Heart left ventricle (tissue), 13 donors: ENCODE results near the gene DLG1.

Experiments used
- POLR2A ChIP-seq, 2 donors: fragments of 450-650 bp; IDR thresholded peaks; one replicate each; pipeline ENCODE4 v1.6.1; 2017; ENCODE audit warnings: antibody characterized with exemption in 2 of 2, mild to moderate bottlenecking in 2 of 2, moderate library complexity in 2 of 2
- TF ChIP-seq, protein P1 (sequence below), 12 donors: fragments of 200-600 bp; sonication (generic) in 4 of 12; IDR thresholded peaks; one replicate each; pipeline versions ENCODE4 v1.5.0 to v1.8.0; 2018 to 2022; ENCODE audit warnings: antibody characterized with exemption in 12 of 12, mild to moderate bottlenecking in 5 of 12
- donor health status: ischemic (EF 13 %, LVEDD 7.1; RV severe dilation, severe dysfunction).
- donor health status: DM: no; HTN: yes; CAD: no.
- donor health status: DM: no; HTN: no; CAD: no.
- donor health status: ischemic (EF 25% LVEDD 6.9; RV normal size, moderate dysfunction).
- donor health status: ischemic (EF 25% LVEDD 5.7; RV mildly dilated, moderate dysfunction).
- donor health status: ischemic (EF 35%, LVEDD 5.7; RV mildly dilated, moderate dysfunction).
- donor health status: nonischemic (EF 11% LVEDD 7.7; RV severe dilation, severe dysfunction).
- donor health status: DM: yes; HTN: yes; CAD: no.
- donor health status: PGD.
- donor health status: ischemic (EF 29% LVEDD 5.4; RV normal size, mild dysfunction).
- donor health status: nonischemic (EF 23%, LVEDD 6.1; RV moderate dilation, normal function).

DNA sequence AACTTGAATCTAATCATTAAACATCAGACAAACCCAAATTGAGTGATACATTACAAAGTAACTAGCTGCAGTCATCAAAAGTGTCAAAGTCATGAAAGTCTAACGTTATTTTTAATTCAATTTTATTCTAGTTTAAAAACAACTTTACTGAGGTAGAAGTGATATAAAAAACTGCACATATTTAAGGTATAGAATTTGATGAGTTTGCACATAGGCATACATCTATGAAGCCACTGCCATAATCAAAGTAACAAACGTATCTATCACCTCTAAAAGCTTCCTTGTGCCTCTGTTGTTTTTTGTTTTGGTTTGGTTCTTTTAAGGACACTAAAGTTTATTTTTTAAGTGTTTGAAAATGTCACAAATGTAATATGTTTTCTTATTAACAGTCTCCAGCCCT, 130.9 kb downstream of the DLG1 start:
- TF ChIP-seq, protein P1, sequence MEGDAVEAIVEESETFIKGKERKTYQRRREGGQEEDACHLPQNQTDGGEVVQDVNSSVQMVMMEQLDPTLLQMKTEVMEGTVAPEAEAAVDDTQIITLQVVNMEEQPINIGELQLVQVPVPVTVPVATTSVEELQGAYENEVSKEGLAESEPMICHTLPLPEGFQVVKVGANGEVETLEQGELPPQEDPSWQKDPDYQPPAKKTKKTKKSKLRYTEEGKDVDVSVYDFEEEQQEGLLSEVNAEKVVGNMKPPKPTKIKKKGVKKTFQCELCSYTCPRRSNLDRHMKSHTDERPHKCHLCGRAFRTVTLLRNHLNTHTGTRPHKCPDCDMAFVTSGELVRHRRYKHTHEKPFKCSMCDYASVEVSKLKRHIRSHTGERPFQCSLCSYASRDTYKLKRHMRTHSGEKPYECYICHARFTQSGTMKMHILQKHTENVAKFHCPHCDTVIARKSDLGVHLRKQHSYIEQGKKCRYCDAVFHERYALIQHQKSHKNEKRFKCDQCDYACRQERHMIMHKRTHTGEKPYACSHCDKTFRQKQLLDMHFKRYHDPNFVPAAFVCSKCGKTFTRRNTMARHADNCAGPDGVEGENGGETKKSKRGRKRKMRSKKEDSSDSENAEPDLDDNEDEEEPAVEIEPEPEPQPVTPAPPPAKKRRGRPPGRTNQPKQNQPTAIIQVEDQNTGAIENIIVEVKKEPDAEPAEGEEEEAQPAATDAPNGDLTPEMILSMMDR (IDR thresholded peaks at IDR 0.05), result no peak
- TF ChIP-seq POLR2A (IDR thresholded peaks at IDR 0.05), result no peak
